Measurements from ENCODE around the gene ANO1.

The ANO1 gene

GRCh38 chr11:70092959-70093715 is 15.0 kb downstream of the ANO1 start:
- H3K4me3 ChIP-seq (ENCODE audit: low read depth, low read length) = no peak overlapping the region

- no peak overlapping the region for H3K4me3 ChIP-seq (ENCODE audit: low read depth, low read length)
These were observed 17.6 kb downstream of the ANO1 start for GRCh38 chr11:70095541-70096252.

- no peak overlapping the region for H3K4me3 ChIP-seq (ENCODE audit: low read depth, low read length)
These were observed 19.9 kb downstream of the ANO1 start for GRCh38 chr11:70097783-70098563.

- no peak overlapping the region for H3K4me3 ChIP-seq (ENCODE audit: low read depth, low read length)
These were observed 20.8 kb downstream of the ANO1 start for GRCh38 chr11:70098936-70099335.

- no peak overlapping the region for H3K4me3 ChIP-seq (ENCODE audit: low read depth, low read length)
These were observed 21.6 kb downstream of the ANO1 start for GRCh38 chr11:70099578-70100279.

- no peak overlapping the region for H3K4me3 ChIP-seq (ENCODE audit: low read depth, low read length)
These were observed 22.1 kb downstream of the ANO1 start for GRCh38 chr11:70100280-70100603.

- no peak overlapping the region for H3K4me3 ChIP-seq (ENCODE audit: low read depth, low read length)
These were observed 22.7 kb downstream of the ANO1 start for GRCh38 chr11:70100791-70101190.

GRCh38 chr11:70103256-70103975 is 25.3 kb downstream of the ANO1 start:
- no peak overlapping the region for H3K4me3 ChIP-seq (ENCODE audit: low read depth, low read length)

- H3K4me3 ChIP-seq (ENCODE audit: low read depth, low read length) = no peak overlapping the region
These were observed 26.3 kb downstream of the ANO1 start for GRCh38 chr11:70104419-70104818.

GRCh38 chr11:70104961-70105360 is 26.8 kb downstream of the ANO1 start:
- no peak overlapping the region for H3K4me3 ChIP-seq (ENCODE audit: low read depth, low read length)

- H3K4me3 ChIP-seq (ENCODE audit: low read depth, low read length) = no peak overlapping the region
These were observed 27.2 kb downstream of the ANO1 start for GRCh38 chr11:70105369-70105754.

- no peak overlapping the region for H3K4me3 ChIP-seq (ENCODE audit: low read depth, low read length)
These were observed 27.8 kb downstream of the ANO1 start for GRCh38 chr11:70105755-70106571.

- H3K4me3 ChIP-seq (ENCODE audit: low read depth, low read length) = no peak overlapping the region
These were observed 28.6 kb downstream of the ANO1 start for GRCh38 chr11:70106757-70107156.

- no peak overlapping the region for H3K4me3 ChIP-seq (ENCODE audit: low read depth, low read length)
These were observed 29.1 kb downstream of the ANO1 start for GRCh38 chr11:70107191-70107590.

- H3K4me3 ChIP-seq (ENCODE audit: low read depth, low read length) = no peak overlapping the region
These were observed 29.6 kb downstream of the ANO1 start for GRCh38 chr11:70107756-70108155.

GRCh38 chr11:70108250-70108649 is 30.1 kb downstream of the ANO1 start:
- H3K4me3 ChIP-seq (ENCODE audit: low read depth, low read length) = no peak overlapping the region

- no peak overlapping the region for H3K4me3 ChIP-seq (ENCODE audit: low read depth, low read length)
These were observed 30.9 kb downstream of the ANO1 start for GRCh38 chr11:70109006-70109405.

- H3K4me3 ChIP-seq (ENCODE audit: low read depth, low read length) = no peak overlapping the region
These were observed 31.8 kb downstream of the ANO1 start for GRCh38 chr11:70109903-70110302.

GRCh38 chr11:70110538-70111055 is 32.5 kb downstream of the ANO1 start:
- H3K4me3 ChIP-seq (ENCODE audit: low read depth, low read length) = no peak overlapping the region
